ENCODE data around the gene ATF4.

Gene ATF4

DNA sequence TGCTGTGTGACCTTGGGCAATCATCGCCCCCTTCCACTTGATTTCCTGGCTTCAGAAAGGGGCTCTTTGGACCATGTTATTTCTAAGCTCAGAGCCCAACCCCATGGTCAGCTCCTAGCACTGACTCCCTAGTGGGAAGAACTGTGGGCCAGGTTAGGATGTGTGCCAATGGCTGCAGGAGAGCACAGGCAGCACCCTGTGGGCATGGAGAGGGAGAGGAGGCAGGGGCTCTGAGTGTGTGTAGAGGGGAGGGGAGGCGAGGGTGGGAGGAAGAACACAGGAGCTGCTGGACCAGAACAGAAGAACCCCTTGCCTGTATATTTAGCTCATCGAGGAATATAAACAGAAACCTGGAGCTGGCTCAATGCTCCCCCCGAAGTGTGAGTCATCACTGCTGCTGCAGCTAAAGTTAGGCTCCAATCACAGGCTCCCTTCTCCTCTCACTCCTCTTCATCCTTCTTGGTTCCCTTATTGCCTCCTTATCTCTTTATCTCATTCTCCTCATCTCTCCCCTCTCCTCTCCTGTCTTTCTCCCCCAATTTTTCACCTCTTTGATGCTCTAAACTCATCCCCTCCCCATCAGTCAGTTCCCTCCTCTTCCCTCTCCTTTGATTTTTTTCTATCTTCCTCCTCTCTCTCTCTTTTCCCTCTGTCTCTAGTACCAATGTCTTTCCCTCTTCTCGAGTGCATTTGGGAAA is 26.7 kb downstream of the ATF4 start (continued):
- TF ChIP-seq, protein P1, sequence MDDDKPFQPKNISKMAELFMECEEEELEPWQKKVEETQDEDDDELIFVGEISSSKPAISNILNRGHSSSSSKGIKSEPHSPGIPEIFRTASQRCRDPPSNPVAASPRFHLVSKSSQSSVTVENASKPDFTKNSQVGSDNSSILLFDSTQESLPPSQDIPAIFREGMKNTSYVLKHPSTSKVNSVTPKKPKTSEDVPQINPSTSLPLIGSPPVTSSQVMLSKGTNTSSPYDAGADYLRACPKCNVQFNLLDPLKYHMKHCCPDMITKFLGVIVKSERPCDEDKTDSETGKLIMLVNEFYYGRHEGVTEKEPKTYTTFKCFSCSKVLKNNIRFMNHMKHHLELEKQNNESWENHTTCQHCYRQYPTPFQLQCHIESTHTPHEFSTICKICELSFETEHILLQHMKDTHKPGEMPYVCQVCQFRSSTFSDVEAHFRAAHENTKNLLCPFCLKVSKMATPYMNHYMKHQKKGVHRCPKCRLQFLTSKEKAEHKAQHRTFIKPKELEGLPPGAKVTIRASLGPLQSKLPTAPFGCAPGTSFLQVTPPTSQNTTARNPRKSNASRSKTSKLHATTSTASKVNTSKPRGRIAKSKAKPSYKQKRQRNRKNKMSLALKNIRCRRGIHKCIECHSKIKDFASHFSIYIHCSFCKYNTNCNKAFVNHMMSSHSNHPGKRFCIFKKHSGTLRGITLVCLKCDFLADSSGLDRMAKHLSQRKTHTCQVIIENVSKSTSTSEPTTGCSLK (tag by site-specific recombination; IDR thresholded peaks at IDR 0.05): no peak
- TF ChIP-seq ZNF76 (tag by site-specific recombination; IDR thresholded peaks at IDR 0.05; ENCODE audit: borderline replicate concordance, low read depth): no peak
- no peak for TF ChIP-seq ZNF2 (tag by site-specific recombination; IDR thresholded peaks at IDR 0.05)
- TF ChIP-seq, protein P2, sequence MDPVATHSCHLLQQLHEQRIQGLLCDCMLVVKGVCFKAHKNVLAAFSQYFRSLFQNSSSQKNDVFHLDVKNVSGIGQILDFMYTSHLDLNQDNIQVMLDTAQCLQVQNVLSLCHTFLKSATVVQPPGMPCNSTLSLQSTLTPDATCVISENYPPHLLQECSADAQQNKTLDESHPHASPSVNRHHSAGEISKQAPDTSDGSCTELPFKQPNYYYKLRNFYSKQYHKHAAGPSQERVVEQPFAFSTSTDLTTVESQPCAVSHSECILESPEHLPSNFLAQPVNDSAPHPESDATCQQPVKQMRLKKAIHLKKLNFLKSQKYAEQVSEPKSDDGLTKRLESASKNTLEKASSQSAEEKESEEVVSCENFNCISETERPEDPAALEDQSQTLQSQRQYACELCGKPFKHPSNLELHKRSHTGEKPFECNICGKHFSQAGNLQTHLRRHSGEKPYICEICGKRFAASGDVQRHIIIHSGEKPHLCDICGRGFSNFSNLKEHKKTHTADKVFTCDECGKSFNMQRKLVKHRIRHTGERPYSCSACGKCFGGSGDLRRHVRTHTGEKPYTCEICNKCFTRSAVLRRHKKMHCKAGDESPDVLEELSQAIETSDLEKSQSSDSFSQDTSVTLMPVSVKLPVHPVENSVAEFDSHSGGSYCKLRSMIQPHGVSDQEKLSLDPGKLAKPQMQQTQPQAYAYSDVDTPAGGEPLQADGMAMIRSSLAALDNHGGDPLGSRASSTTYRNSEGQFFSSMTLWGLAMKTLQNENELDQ (tag by site-specific recombination; IDR thresholded peaks at IDR 0.05; ENCODE audit: low read depth): no peak
- TF ChIP-seq ZXDB (tag by site-specific recombination; IDR thresholded peaks at IDR 0.05): no peak
- TF ChIP-seq, protein P3, sequence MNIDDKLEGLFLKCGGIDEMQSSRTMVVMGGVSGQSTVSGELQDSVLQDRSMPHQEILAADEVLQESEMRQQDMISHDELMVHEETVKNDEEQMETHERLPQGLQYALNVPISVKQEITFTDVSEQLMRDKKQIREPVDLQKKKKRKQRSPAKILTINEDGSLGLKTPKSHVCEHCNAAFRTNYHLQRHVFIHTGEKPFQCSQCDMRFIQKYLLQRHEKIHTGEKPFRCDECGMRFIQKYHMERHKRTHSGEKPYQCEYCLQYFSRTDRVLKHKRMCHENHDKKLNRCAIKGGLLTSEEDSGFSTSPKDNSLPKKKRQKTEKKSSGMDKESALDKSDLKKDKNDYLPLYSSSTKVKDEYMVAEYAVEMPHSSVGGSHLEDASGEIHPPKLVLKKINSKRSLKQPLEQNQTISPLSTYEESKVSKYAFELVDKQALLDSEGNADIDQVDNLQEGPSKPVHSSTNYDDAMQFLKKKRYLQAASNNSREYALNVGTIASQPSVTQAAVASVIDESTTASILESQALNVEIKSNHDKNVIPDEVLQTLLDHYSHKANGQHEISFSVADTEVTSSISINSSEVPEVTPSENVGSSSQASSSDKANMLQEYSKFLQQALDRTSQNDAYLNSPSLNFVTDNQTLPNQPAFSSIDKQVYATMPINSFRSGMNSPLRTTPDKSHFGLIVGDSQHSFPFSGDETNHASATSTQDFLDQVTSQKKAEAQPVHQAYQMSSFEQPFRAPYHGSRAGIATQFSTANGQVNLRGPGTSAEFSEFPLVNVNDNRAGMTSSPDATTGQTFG (tag by site-specific recombination; IDR thresholded peaks at IDR 0.05; ENCODE audit: borderline replicate concordance): 0 out of 2 replicates have a peak, but pooled peaks have one; percentile 28
- no peak for TF ChIP-seq SP7 (tag by site-specific recombination; IDR thresholded peaks at IDR 0.05)
- no peak for TF ChIP-seq ZNF274 (IDR thresholded peaks at IDR 0.05; ENCODE audit: low read length)
- no peak for TF ChIP-seq ZNF274 (tag by site-specific recombination; IDR thresholded peaks at IDR 0.05; ENCODE audit: borderline replicate concordance)
- no peak for TF ChIP-seq ZNF791 (tag by site-specific recombination; IDR thresholded peaks at IDR 0.05)
- TF ChIP-seq, protein P4, sequence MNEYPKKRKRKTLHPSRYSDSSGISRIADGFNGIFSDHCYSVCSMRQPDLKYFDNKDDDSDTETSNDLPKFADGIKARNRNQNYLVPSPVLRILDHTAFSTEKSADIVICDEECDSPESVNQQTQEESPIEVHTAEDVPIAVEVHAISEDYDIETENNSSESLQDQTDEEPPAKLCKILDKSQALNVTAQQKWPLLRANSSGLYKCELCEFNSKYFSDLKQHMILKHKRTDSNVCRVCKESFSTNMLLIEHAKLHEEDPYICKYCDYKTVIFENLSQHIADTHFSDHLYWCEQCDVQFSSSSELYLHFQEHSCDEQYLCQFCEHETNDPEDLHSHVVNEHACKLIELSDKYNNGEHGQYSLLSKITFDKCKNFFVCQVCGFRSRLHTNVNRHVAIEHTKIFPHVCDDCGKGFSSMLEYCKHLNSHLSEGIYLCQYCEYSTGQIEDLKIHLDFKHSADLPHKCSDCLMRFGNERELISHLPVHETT (tag by site-specific recombination; IDR thresholded peaks at IDR 0.05): no peak
- no peak for TF ChIP-seq BCL11A (tag by site-specific recombination; IDR thresholded peaks at IDR 0.05; ENCODE audit: low read depth)
- no peak for TF ChIP-seq ZNF558 (tag by site-specific recombination; IDR thresholded peaks at IDR 0.05)
- TF ChIP-seq ZBTB20 (tag by site-specific recombination; IDR thresholded peaks at IDR 0.05): no peak
- TF ChIP-seq ZNF19 (tag by site-specific recombination; IDR thresholded peaks at IDR 0.05; ENCODE audit: low read depth): no peak
- TF ChIP-seq ZNF341 (tag by site-specific recombination; IDR thresholded peaks at IDR 0.05; ENCODE audit: low read depth): no peak
- no peak for TF ChIP-seq YY1 (tag by site-specific recombination; IDR thresholded peaks at IDR 0.05)
- no peak for TF ChIP-seq ZNF549 (tag by site-specific recombination; IDR thresholded peaks at IDR 0.05)
- TF ChIP-seq, protein P5, sequence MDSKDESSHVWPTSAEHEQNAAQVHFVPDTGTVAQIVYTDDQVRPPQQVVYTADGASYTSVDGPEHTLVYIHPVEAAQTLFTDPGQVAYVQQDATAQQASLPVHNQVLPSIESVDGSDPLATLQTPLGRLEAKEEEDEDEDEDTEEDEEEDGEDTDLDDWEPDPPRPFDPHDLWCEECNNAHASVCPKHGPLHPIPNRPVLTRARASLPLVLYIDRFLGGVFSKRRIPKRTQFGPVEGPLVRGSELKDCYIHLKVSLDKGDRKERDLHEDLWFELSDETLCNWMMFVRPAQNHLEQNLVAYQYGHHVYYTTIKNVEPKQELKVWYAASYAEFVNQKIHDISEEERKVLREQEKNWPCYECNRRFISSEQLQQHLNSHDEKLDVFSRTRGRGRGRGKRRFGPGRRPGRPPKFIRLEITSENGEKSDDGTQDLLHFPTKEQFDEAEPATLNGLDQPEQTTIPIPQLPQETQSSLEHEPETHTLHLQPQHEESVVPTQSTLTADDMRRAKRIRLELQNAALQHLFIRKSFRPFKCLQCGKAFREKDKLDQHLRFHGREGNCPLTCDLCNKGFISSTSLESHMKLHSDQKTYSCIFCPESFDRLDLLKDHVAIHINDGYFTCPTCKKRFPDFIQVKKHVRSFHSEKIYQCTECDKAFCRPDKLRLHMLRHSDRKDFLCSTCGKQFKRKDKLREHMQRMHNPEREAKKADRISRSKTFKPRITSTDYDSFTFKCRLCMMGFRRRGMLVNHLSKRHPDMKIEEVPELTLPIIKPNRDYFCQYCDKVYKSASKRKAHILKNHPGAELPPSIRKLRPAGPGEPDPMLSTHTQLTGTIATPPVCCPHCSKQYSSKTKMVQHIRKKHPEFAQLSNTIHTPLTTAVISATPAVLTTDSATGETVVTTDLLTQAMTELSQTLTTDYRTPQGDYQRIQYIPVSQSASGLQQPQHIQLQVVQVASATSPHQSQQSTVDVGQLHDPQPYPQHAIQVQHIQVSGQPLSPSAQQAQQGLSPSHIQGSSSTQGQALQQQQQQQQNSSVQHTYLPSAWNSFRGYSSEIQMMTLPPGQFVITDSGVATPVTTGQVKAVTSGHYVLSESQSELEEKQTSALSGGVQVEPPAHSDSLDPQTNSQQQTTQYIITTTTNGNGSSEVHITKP (tag by site-specific recombination; IDR thresholded peaks at IDR 0.05): no peak
- no peak for TF ChIP-seq ZNF658 (tag by site-specific recombination; IDR thresholded peaks at IDR 0.05)
- no peak for TF ChIP-seq ZBTB21 (tag by site-specific recombination; IDR thresholded peaks at IDR 0.05)
- TF ChIP-seq ZNF138 (tag by site-specific recombination; IDR thresholded peaks at IDR 0.05; ENCODE audit: borderline replicate concordance): no peak
- TF ChIP-seq ZSCAN23 (tag by site-specific recombination; IDR thresholded peaks at IDR 0.05): 0 out of 2 replicates have a peak, but pooled peaks have one; percentile 13
- no peak for TF ChIP-seq FEZF1 (tag by site-specific recombination; IDR thresholded peaks at IDR 0.05)
- no peak for TF ChIP-seq ZSCAN30 (tag by site-specific recombination; IDR thresholded peaks at IDR 0.05)
- TF ChIP-seq KLF8 (tag by site-specific recombination; IDR thresholded peaks at IDR 0.05): 0 out of 2 replicates have a peak, but pooled peaks have one; percentile 42
- no peak for TF ChIP-seq HOXD13 (CRISPR knock-in tag; IDR thresholded peaks at IDR 0.05; ENCODE audit: borderline replicate concordance)
- no peak for TF ChIP-seq WT1 (tag by site-specific recombination; IDR thresholded peaks at IDR 0.05)
- TF ChIP-seq HOXA7 (CRISPR knock-in tag; IDR thresholded peaks at IDR 0.05; ENCODE audit: borderline replicate concordance): no peak
